ENCODE results near the gene ROCK2. TPM values are rescaled to one million over a fixed set of nuclear protein-coding genes. Genes with fewer than 3 reads are reported as not detected.
"Not testable (repeated sequence)": the region's sequence is repeated elsewhere in the genome, so short reads cannot be mapped to it uniquely, and the experiment has no call there.

The ROCK2 gene
- total RNA-seq, 1 experiment from 2014 or later, result 49.4 TPM

- no peaks in the 10 kb centered on the region for H3K27me3 ChIP-seq (replicated peaks; ENCODE audit: insufficient read depth, low read depth, low read length, poor library complexity)
- peaks cover 30% of the 10 kb centered on the region for H3K4me1 ChIP-seq (ENCODE audit: insufficient read depth, low read length, poor library complexity, severe bottlenecking)
- peaks cover 8% of the 10 kb centered on the region for H3K9me3 ChIP-seq (ENCODE audit: low read depth, low read length, poor library complexity, severe bottlenecking)
- intact Hi-C loops (cut with micrococcal nuclease; ENCODE audit: unreplicated experiment), result no loop called here
- ChIA-PET CTCF (no interaction called here), POLR2A (ENCODE audit: low non-redundant PET) (no interaction called here)
- no TSS peak for BruUV-seq (replicated peaks)
- no peak overlapping the region for H3K4me3 ChIP-seq (ENCODE audit: low read depth, low read length, poor library complexity, severe bottlenecking)
- H3K27ac ChIP-seq (ENCODE audit: low read depth, low read length, poor library complexity, severe bottlenecking), result no peak overlapping the region
- no peaks in the 10 kb centered on the region for H3K36me3 ChIP-seq (ENCODE audit: insufficient read depth, low read length, poor library complexity, severe bottlenecking)
- TF ChIP-seq EZH2 (IDR thresholded peaks at IDR 0.05; ENCODE audit: borderline replicate concordance, low read depth, low read length, poor library complexity, severe bottlenecking) (no peak), CTCF (conservative IDR thresholded peaks at IDR 0.05; ENCODE audit: low read depth, low read length) (no peak)
- no peak for DNase-seq (ENCODE audit: low spot score)
Measured at GRCh38 chr2:11330457-11331142, 13.8 kb downstream of the ROCK2 start.

- Histone ChIP-seq H3K4me3 (ENCODE audit: low read depth, low read length, poor library complexity, severe bottlenecking) (no peak overlapping the region), H3K27me3 (replicated peaks; ENCODE audit: insufficient read depth, low read depth, low read length, poor library complexity) (no peaks in the 10 kb centered on the region), H3K27ac (ENCODE audit: low read depth, low read length, poor library complexity, severe bottlenecking) (no peak overlapping the region), H3K9me3 (ENCODE audit: low read depth, low read length, poor library complexity, severe bottlenecking) (peaks cover 8% of the 10 kb centered on the region), H3K36me3 (ENCODE audit: insufficient read depth, low read length, poor library complexity, severe bottlenecking) (no peaks in the 10 kb centered on the region), H3K4me1 (ENCODE audit: insufficient read depth, low read length, poor library complexity, severe bottlenecking) (peaks cover 25% of the 10 kb centered on the region)
- intact Hi-C loops (cut with micrococcal nuclease; ENCODE audit: unreplicated experiment), result no loop called here
- no TSS peak for BruUV-seq (replicated peaks)
- TF ChIP-seq EZH2 (IDR thresholded peaks at IDR 0.05; ENCODE audit: borderline replicate concordance, low read depth, low read length, poor library complexity, severe bottlenecking) (no peak), CTCF (conservative IDR thresholded peaks at IDR 0.05; ENCODE audit: low read depth, low read length) (no peak)
- DNase-seq (ENCODE audit: low spot score), result no peak
- CTCF ChIA-PET, result no interaction called here
- POLR2A ChIA-PET (ENCODE audit: low non-redundant PET), result no interaction called here
Measured at GRCh38 chr2:11329776-11330175, 14.7 kb downstream of the ROCK2 start.

- POLR2A ChIA-PET (ENCODE audit: low non-redundant PET); DNase-seq (ENCODE audit: low spot score); BruUV-seq (replicated peaks); H3K36me3 ChIP-seq (ENCODE audit: insufficient read depth, low read length, poor library complexity, severe bottlenecking); intact Hi-C loops (cut with micrococcal nuclease; ENCODE audit: unreplicated experiment); CTCF ChIA-PET; H3K9me3 ChIP-seq (ENCODE audit: low read depth, low read length, poor library complexity, severe bottlenecking); H3K4me3 ChIP-seq (ENCODE audit: low read depth, low read length, poor library complexity, severe bottlenecking); H3K27ac ChIP-seq (ENCODE audit: low read depth, low read length, poor library complexity, severe bottlenecking); H3K27me3 ChIP-seq (replicated peaks; ENCODE audit: insufficient read depth, low read depth, low read length, poor library complexity): not testable (repeated sequence)
- H3K4me1 ChIP-seq (ENCODE audit: insufficient read depth, low read length, poor library complexity, severe bottlenecking), result peaks cover 25% of the 10 kb centered on the region
Measured at GRCh38 chr2:11328522-11328921, 15.9 kb downstream of the ROCK2 start.

- TF ChIP-seq EZH2 (IDR thresholded peaks at IDR 0.05; ENCODE audit: borderline replicate concordance, low read depth, low read length, poor library complexity, severe bottlenecking) (no peak), CTCF (conservative IDR thresholded peaks at IDR 0.05; ENCODE audit: low read depth, low read length) (no peak)
- H3K27me3 ChIP-seq (replicated peaks; ENCODE audit: insufficient read depth, low read depth, low read length, poor library complexity), result no peaks in the 10 kb centered on the region
- ChIA-PET CTCF (interaction anchor here (0.6 kb wide), 1 partner anchor 473 kb away, joined by 3 read pairs; no protein-coding TSS in a partner anchor), POLR2A (ENCODE audit: low non-redundant PET) (no interaction called here)
- H3K4me3 ChIP-seq (ENCODE audit: low read depth, low read length, poor library complexity, severe bottlenecking), result no peak overlapping the region
- peaks cover 25% of the 10 kb centered on the region for H3K4me1 ChIP-seq (ENCODE audit: insufficient read depth, low read length, poor library complexity, severe bottlenecking)
- H3K36me3 ChIP-seq (ENCODE audit: insufficient read depth, low read length, poor library complexity, severe bottlenecking), result no peaks in the 10 kb centered on the region
- H3K9me3 ChIP-seq (ENCODE audit: low read depth, low read length, poor library complexity, severe bottlenecking), result peaks cover 8% of the 10 kb centered on the region
- intact Hi-C loops (cut with micrococcal nuclease; ENCODE audit: unreplicated experiment), result no loop called here
- H3K27ac ChIP-seq (ENCODE audit: low read depth, low read length, poor library complexity, severe bottlenecking), result no peak overlapping the region
- DNase-seq (ENCODE audit: low spot score), result no peak
- BruUV-seq (replicated peaks), result no TSS peak
Measured at GRCh38 chr2:11327871-11328270, 16.6 kb downstream of the ROCK2 start.

All from A673 (cell line).